Glutamatergic neuron (in vitro differentiated cells): ENCODE data around the gene CALR3. TPM values are rescaled to one million over a fixed set of nuclear protein-coding genes. Genes with fewer than 3 reads are reported as not detected.

Source experiments
- DNase-seq: peaks from one replicate; pipeline ENCODE4 v3.0.0; 2022
- H3K27ac Mint-ChIP-seq: one replicate; pipeline ENCODE4 v1.8.0; 2020; ENCODE audit warnings: mild to moderate bottlenecking, mixed read lengths, inconsistent platforms; ENCODE audit not compliant: unreplicated experiment
- H3K27me3 Mint-ChIP-seq: one replicate; pipeline ENCODE4 v1.8.0; 2020; ENCODE audit warnings: mild to moderate bottlenecking, moderate library complexity, mixed read lengths, inconsistent platforms; ENCODE audit not compliant: unreplicated experiment
- H3K36me3 Mint-ChIP-seq: one replicate; pipeline ENCODE4 v1.8.0; 2020; ENCODE audit warnings: mild to moderate bottlenecking, mixed read lengths, inconsistent platforms; ENCODE audit not compliant: unreplicated experiment
- H3K4me1 Mint-ChIP-seq: one replicate; pipeline ENCODE4 v1.8.0; 2020; ENCODE audit warnings: mild to moderate bottlenecking, low read depth, mixed read lengths, inconsistent platforms; ENCODE audit not compliant: unreplicated experiment
- H3K4me3 Mint-ChIP-seq: one replicate; pipeline ENCODE4 v1.8.0; 2020; ENCODE audit warnings: mild to moderate bottlenecking, mixed read lengths, inconsistent platforms; ENCODE audit not compliant: unreplicated experiment
- H3K9me3 Mint-ChIP-seq: one replicate; pipeline ENCODE4 v1.8.0; 2020; ENCODE audit warnings: mild to moderate bottlenecking, moderate library complexity, mixed read lengths, inconsistent platforms; ENCODE audit not compliant: unreplicated experiment
- CTCF ChIP-seq: fragments of 200-600 bp; sonication (generic); IDR thresholded peaks from one replicate; pipeline ENCODE4 v1.5.0; 2021; ENCODE audit not compliant: partially characterized antibody, unreplicated experiment
- total RNA-seq: library from RNA; stranded (reverse); fragmentation: NEBNext Ultra II Directional; extraction: Animal tissue kit (Norgen Biotek cat#: 25700); gene quantifications from one replicate; pipeline ENCODE4 v1.2.1, GENCODE V29; 2021; ENCODE audit not compliant: unreplicated experiment

CALR3 gene
- total RNA-seq, 1 donor from 2014 or later, result not detected

- no peak for TF ChIP-seq CTCF
- Mint-ChIP-seq H3K4me3 (no peak overlapping the region), H3K4me1 (no peaks in the 10 kb centered on the region), H3K27ac (no peak overlapping the region), H3K9me3 (no peaks in the 10 kb centered on the region), H3K36me3 (no peaks in the 10 kb centered on the region), H3K27me3 (peaks cover 5% of the 10 kb centered on the region)
- DNase-seq, result no peak
These were observed 33.6 kb upstream of the CALR3 start for GRCh38 chr19:16529466-16530144.

GRCh38 chr19:16527971-16528521 is 32.1 kb upstream of the CALR3 start:
- peak; percentile 22 for TF ChIP-seq CTCF
- no peaks in the 10 kb centered on the region for H3K4me1 Mint-ChIP-seq
- H3K9me3 Mint-ChIP-seq, result no peaks in the 10 kb centered on the region
- H3K27ac Mint-ChIP-seq, result no peak overlapping the region
- H3K27me3 Mint-ChIP-seq, result peaks cover 5% of the 10 kb centered on the region
- DNase-seq, result peak; percentile 63
- no peaks in the 10 kb centered on the region for H3K36me3 Mint-ChIP-seq
- H3K4me3 Mint-ChIP-seq, result no peak overlapping the region

DNA sequence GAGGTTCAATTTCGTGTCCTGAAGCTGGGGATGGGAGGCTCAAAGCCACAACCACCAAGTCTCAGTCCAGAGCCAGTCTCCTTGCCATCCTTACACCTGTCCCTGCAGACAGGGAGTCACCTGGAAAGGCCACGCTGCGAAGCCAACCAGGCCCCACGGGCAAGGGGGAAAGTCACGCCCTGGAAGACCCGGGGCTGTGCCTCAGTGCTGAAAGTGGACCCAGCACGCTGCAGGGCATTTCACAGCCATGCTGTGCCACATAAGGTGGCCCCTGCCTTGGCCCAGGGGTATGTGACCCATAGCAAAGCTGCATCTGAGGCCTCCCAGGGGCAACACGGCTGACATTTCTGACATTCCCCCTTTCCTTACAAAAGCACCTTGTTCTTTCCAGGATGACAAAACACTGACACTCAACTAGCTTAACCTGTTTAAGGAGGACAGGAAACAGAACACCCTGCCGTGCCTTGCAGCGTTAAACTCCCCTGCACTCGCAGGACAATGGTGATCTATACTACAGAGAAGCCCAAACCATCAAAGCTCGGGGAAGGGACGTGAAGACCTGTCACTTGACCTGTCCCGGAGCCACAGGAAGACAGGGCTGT is 31.5 kb upstream of the CALR3 start:
- Mint-ChIP-seq H3K4me1 (no peaks in the 10 kb centered on the region), H3K27me3 (peaks cover 5% of the 10 kb centered on the region), H3K36me3 (no peaks in the 10 kb centered on the region), H3K27ac (no peak overlapping the region), H3K4me3 (no peak overlapping the region), H3K9me3 (no peaks in the 10 kb centered on the region)
- TF ChIP-seq CTCF, result no peak
- DNase-seq, result no peak

GRCh38 chr19:16525751-16526481 is 29.9 kb upstream of the CALR3 start:
- H3K4me3 Mint-ChIP-seq, result no peak overlapping the region
- H3K27ac Mint-ChIP-seq, result no peak overlapping the region
- no peaks in the 10 kb centered on the region for H3K36me3 Mint-ChIP-seq
- no peak for TF ChIP-seq CTCF
- peaks cover 4% of the 10 kb centered on the region for H3K27me3 Mint-ChIP-seq
- no peaks in the 10 kb centered on the region for H3K9me3 Mint-ChIP-seq
- no peaks in the 10 kb centered on the region for H3K4me1 Mint-ChIP-seq
- no peak for DNase-seq
